K562 (cell line): ENCODE measurements around the gene RNF31. TPM values are rescaled to one million over a fixed set of nuclear protein-coding genes. Genes with fewer than 3 reads are reported as not detected.

Experiments used
- BRD4 ChIP-seq: fragments of 200-600 bp; sonication (generic); IDR thresholded peaks from 2 replicates; pipeline ENCODE4 v1.6.1; 2017; ENCODE audit warnings: inconsistent platforms
- BRF1 ChIP-seq: IDR thresholded peaks from 3 replicates; pipeline ENCODE4 v1.6.1; 2011; ENCODE audit warnings: borderline replicate concordance, mild to moderate bottlenecking; ENCODE audit not compliant: insufficient read length; ENCODE audit errors: extremely low read depth
- CREM ChIP-seq: IDR thresholded peaks from 2 replicates; pipeline ENCODE4 v1.6.1; 2014; ENCODE audit warnings: antibody characterized with exemption, low read depth
- DNMT1 ChIP-seq: fragments of 450-650 bp; IDR thresholded peaks from 2 replicates; pipeline ENCODE4 v1.6.1; 2016; ENCODE audit warnings: antibody characterized with exemption, mild to moderate bottlenecking
- ERF ChIP-seq: fragments of 450-650 bp; formaldehyde crosslinking; IDR thresholded peaks from 2 replicates; pipeline ENCODE4 v1.4.0; 2020; ENCODE audit warnings: mild to moderate bottlenecking, mixed read lengths
- GTF3C2 ChIP-seq: IDR thresholded peaks from 3 replicates; pipeline ENCODE4 v1.6.1; 2011; ENCODE audit warnings: borderline replicate concordance, mild to moderate bottlenecking, moderate library complexity; ENCODE audit not compliant: insufficient read length; ENCODE audit errors: extremely low read depth
- PTTG1 ChIP-seq: fragments of 450-650 bp; IDR thresholded peaks from 2 replicates; pipeline ENCODE4 v1.6.1; 2016; ENCODE audit warnings: low read depth, mild to moderate bottlenecking, missing genetic modification characterization, missing compliant biosample characterization
- RFX5 ChIP-seq: IDR thresholded peaks from 2 replicates; pipeline ENCODE4 v1.6.1; 2011; ENCODE audit warnings: low read depth, mild to moderate bottlenecking, improper control_type of control experiment, low read length
- SOX6 ChIP-seq: fragments of 450-650 bp; IDR thresholded peaks from 2 replicates; pipeline ENCODE4 v1.6.1; 2014; ENCODE audit warnings: mild to moderate bottlenecking
- TAL1 ChIP-seq: fragments of 450-650 bp; IDR thresholded peaks from 2 replicates; pipeline ENCODE4 v1.6.1; 2016; ENCODE audit warnings: mild to moderate bottlenecking
- ZSCAN32 ChIP-seq: fragments of 450-650 bp; formaldehyde crosslinking; IDR thresholded peaks from 2 replicates; pipeline ENCODE4 v1.4.0; 2020; ENCODE audit warnings: mild to moderate bottlenecking, moderate library complexity
- polyA plus RNA-seq, 8 experiments: library from polyadenylated mRNA; depleted of rRNA in 4 of 8; stranded (reverse) in 5 of 8; unstranded in 3 of 8; fragments of >200 nt; fragmentation: Nextera tagmentation in 2 of 8; fragmentation: Illumina TruSeq in 1 of 8; extraction: Ambion mirVana in 2 of 8; extraction: Trizol in 1 of 8; gene quantifications; 2 replicates each; pipeline versions ENCODE4 v1.2.1 to v1.2.3, GENCODE V29; 2011 to 2014; ENCODE audit warnings: inconsistent platforms in 1 of 8, missing spikeins in 1 of 8
- total RNA-seq, 7 experiments: library from RNA; depleted of rRNA in 6 of 7; stranded (reverse); fragments of >200 nt in 6 of 7; fragmentation: Illumina TruSeq in 2 of 7; extraction: Trizol in 2 of 7; gene quantifications; 2 replicates each; pipeline versions ENCODE4 v1.2.1 to v1.2.3, GENCODE V29; 2011 to 2021; ENCODE audit warnings: low replicate concordance in 1 of 7
- TF ChIP-seq, protein P1 (sequence below), 2 experiments: fragments of 450-650 bp in 1 of 2; sonication (generic) in 1 of 2; formaldehyde crosslinking in 1 of 2; IDR thresholded peaks; 2 replicates each; pipeline versions ENCODE4 v1.7.1 to v1.9.0; 2016 to 2022; ENCODE audit warnings: inconsistent platforms in 1 of 2, mild to moderate bottlenecking in 1 of 2, missing genetic modification reagents in 1 of 2
- TF ChIP-seq, protein P2 (sequence below): fragments of 250-450 bp; sonication (Bioruptor Pico); IDR thresholded peaks from 2 replicates; pipeline ENCODE4 v1.8.0; 2021; ENCODE audit warnings: borderline replicate concordance, mild to moderate bottlenecking, moderate library complexity; ENCODE audit not compliant: poor library complexity, severe bottlenecking

The RNF31 gene
- total and polyA plus RNA-seq, 9 of the 15 experiments (the other 6 are each of a cell fraction or from before 2014, with no cell fraction given) = 3.1 to 47.6 (median 19.1) TPM

- TF ChIP-seq, protein P1, sequence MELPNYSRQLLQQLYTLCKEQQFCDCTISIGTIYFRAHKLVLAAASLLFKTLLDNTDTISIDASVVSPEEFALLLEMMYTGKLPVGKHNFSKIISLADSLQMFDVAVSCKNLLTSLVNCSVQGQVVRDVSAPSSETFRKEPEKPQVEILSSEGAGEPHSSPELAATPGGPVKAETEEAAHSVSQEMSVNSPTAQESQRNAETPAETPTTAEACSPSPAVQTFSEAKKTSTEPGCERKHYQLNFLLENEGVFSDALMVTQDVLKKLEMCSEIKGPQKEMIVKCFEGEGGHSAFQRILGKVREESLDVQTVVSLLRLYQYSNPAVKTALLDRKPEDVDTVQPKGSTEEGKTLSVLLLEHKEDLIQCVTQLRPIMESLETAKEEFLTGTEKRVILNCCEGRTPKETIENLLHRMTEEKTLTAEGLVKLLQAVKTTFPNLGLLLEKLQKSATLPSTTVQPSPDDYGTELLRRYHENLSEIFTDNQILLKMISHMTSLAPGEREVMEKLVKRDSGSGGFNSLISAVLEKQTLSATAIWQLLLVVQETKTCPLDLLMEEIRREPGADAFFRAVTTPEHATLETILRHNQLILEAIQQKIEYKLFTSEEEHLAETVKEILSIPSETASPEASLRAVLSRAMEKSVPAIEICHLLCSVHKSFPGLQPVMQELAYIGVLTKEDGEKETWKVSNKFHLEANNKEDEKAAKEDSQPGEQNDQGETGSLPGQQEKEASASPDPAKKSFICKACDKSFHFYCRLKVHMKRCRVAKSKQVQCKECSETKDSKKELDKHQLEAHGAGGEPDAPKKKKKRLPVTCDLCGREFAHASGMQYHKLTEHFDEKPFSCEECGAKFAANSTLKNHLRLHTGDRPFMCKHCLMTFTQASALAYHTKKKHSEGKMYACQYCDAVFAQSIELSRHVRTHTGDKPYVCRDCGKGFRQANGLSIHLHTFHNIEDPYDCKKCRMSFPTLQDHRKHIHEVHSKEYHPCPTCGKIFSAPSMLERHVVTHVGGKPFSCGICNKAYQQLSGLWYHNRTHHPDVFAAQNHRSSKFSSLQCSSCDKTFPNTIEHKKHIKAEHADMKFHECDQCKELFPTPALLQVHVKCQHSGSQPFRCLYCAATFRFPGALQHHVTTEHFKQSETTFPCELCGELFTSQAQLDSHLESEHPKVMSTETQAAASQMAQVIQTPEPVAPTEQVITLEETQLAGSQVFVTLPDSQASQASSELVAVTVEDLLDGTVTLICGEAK (IDR thresholded peaks at IDR 0.05) = peak; percentile 99
- TF ChIP-seq, protein P1 (CRISPR knock-in tag; IDR thresholded peaks at IDR 0.05) = no peak
- no peak for TF ChIP-seq PTTG1 (tag)
- no peak for TF ChIP-seq TAL1
- TF ChIP-seq DNMT1 = no peak
- peak; percentile 36; the same call in 1 of the 2 replicates for TF ChIP-seq SOX6
- TF ChIP-seq GTF3C2 = no peak
- TF ChIP-seq ZSCAN32 (CRISPR knock-in tag) = no peak
- TF ChIP-seq, protein P2, sequence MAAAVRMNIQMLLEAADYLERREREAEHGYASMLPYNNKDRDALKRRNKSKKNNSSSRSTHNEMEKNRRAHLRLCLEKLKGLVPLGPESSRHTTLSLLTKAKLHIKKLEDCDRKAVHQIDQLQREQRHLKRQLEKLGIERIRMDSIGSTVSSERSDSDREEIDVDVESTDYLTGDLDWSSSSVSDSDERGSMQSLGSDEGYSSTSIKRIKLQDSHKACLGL (CRISPR knock-in tag) = peak; percentile 92
- no peak for TF ChIP-seq ERF (CRISPR knock-in tag)
- TF ChIP-seq RFX5 = no peak
- TF ChIP-seq CREM = peak; percentile 78
- no peak for TF ChIP-seq BRD4
- TF ChIP-seq BRF1 = no peak
These were observed 41.2 kb downstream of the RNF31 start, which contains the start of gene IPO4 (continued) for GRCh38 chr14:24188251-24189058.
